ENCODE measurements around the gene ARHGEF18.
"Not testable (repeated sequence)": the region's sequence is repeated elsewhere in the genome, so short reads cannot be mapped to it uniquely, and the experiment has no call there.

Gene ARHGEF18

GRCh38 chr19:7366701-7367420 lies 18.1 kb downstream of the ARHGEF18 start:
- no peak overlapping the region for H3K4me2 ChIP-seq (ENCODE audit: low read length)
- no peak overlapping the region for H3K4me3 ChIP-seq (ENCODE audit: low read length)
- TF ChIP-seq, protein P1, sequence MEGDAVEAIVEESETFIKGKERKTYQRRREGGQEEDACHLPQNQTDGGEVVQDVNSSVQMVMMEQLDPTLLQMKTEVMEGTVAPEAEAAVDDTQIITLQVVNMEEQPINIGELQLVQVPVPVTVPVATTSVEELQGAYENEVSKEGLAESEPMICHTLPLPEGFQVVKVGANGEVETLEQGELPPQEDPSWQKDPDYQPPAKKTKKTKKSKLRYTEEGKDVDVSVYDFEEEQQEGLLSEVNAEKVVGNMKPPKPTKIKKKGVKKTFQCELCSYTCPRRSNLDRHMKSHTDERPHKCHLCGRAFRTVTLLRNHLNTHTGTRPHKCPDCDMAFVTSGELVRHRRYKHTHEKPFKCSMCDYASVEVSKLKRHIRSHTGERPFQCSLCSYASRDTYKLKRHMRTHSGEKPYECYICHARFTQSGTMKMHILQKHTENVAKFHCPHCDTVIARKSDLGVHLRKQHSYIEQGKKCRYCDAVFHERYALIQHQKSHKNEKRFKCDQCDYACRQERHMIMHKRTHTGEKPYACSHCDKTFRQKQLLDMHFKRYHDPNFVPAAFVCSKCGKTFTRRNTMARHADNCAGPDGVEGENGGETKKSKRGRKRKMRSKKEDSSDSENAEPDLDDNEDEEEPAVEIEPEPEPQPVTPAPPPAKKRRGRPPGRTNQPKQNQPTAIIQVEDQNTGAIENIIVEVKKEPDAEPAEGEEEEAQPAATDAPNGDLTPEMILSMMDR (IDR thresholded peaks at IDR 0.05; ENCODE audit: low read depth, low read length, poor library complexity, severe bottlenecking) = peak; percentile 57
- TF ChIP-seq EZH2phosphoT487 (IDR thresholded peaks at IDR 0.05; ENCODE audit: borderline replicate concordance, low read length) = no peak
- no peaks in the 10 kb centered on the region for H3K9me3 ChIP-seq (ENCODE audit: control insufficient read depth, insufficient read depth, low read length)
- H3K27me3 ChIP-seq (ENCODE audit: control insufficient read depth, low read length) = no peaks in the 10 kb centered on the region
- H3K27ac ChIP-seq (ENCODE audit: low read depth, low read length) = peak overlapping the region; percentile 21; the same call in 1 of the 2 replicates
- peaks cover 86% of the 10 kb centered on the region for H3K36me3 ChIP-seq (ENCODE audit: control insufficient read depth, low read length)
- H3K4me1 ChIP-seq (ENCODE audit: control insufficient read depth, low read length) = peaks cover 14% of the 10 kb centered on the region
- peaks cover 4% of the 10 kb centered on the region; the same call in 1 of the 2 replicates for H3F3A ChIP-seq (ENCODE audit: control insufficient read depth, insufficient read depth)
- H4K20me1 ChIP-seq (ENCODE audit: control insufficient read depth, insufficient read depth, low read depth, low read length) = peaks cover under 1% of the 10 kb centered on the region
- H3K9me2 ChIP-seq (replicated peaks; ENCODE audit: control insufficient read depth, low read length) = no peaks in the 10 kb centered on the region
- peaks cover 65% of the 10 kb centered on the region for H3K79me2 ChIP-seq (ENCODE audit: control insufficient read depth, low read length)

- Histone ChIP-seq H3K36me3 (ENCODE audit: control insufficient read depth, low read length) (peaks cover 84% of the 10 kb centered on the region), H3K79me2 (ENCODE audit: control insufficient read depth, low read length) (peaks cover 54% of the 10 kb centered on the region), H3K27ac (ENCODE audit: low read depth, low read length) (no peak overlapping the region), H3F3A (ENCODE audit: control insufficient read depth, insufficient read depth) (peaks cover 4% of the 10 kb centered on the region; the same call in 1 of the 2 replicates), H3K9me3 (ENCODE audit: control insufficient read depth, insufficient read depth, low read length) (no peaks in the 10 kb centered on the region), H3K9me2 (replicated peaks; ENCODE audit: control insufficient read depth, low read length) (no peaks in the 10 kb centered on the region), H3K4me3 (ENCODE audit: low read length) (no peak overlapping the region), H3K4me2 (ENCODE audit: low read length) (no peak overlapping the region), H3K4me1 (ENCODE audit: control insufficient read depth, low read length) (peaks cover 14% of the 10 kb centered on the region), H3K27me3 (ENCODE audit: control insufficient read depth, low read length) (no peaks in the 10 kb centered on the region), H4K20me1 (ENCODE audit: control insufficient read depth, insufficient read depth, low read depth, low read length) (peaks cover 4% of the 10 kb centered on the region)
- TF ChIP-seq, protein P1 (IDR thresholded peaks at IDR 0.05; ENCODE audit: low read depth, low read length, poor library complexity, severe bottlenecking) = no peak
- TF ChIP-seq EZH2phosphoT487 (IDR thresholded peaks at IDR 0.05; ENCODE audit: borderline replicate concordance, low read length) = no peak
Observed at GRCh38 chr19:7368456-7368855, 19.7 kb downstream of the ARHGEF18 start.

GRCh38 chr19:7368866-7369265 lies 20.1 kb downstream of the ARHGEF18 start:
- H3K27ac ChIP-seq (ENCODE audit: low read depth, low read length); H3K9me3 ChIP-seq (ENCODE audit: control insufficient read depth, insufficient read depth, low read length); H4K20me1 ChIP-seq (ENCODE audit: control insufficient read depth, insufficient read depth, low read depth, low read length); H3K9me2 ChIP-seq (replicated peaks; ENCODE audit: control insufficient read depth, low read length); H3K27me3 ChIP-seq (ENCODE audit: control insufficient read depth, low read length); H3K4me3 ChIP-seq (ENCODE audit: low read length); H3F3A ChIP-seq (ENCODE audit: control insufficient read depth, insufficient read depth); H3K4me2 ChIP-seq (ENCODE audit: low read length): not testable (repeated sequence)
- H3K36me3 ChIP-seq (ENCODE audit: control insufficient read depth, low read length) = peaks cover 83% of the 10 kb centered on the region
- peaks cover 50% of the 10 kb centered on the region for H3K79me2 ChIP-seq (ENCODE audit: control insufficient read depth, low read length)
- H3K4me1 ChIP-seq (ENCODE audit: control insufficient read depth, low read length) = peaks cover 14% of the 10 kb centered on the region

- Histone ChIP-seq H3F3A (ENCODE audit: control insufficient read depth, insufficient read depth) (no peaks in the 10 kb centered on the region), H3K4me1 (ENCODE audit: control insufficient read depth, low read length) (peaks cover 8% of the 10 kb centered on the region), H3K79me2 (ENCODE audit: control insufficient read depth, low read length) (peaks cover 33% of the 10 kb centered on the region), H3K27ac (ENCODE audit: low read depth, low read length) (no peak overlapping the region), H3K36me3 (ENCODE audit: control insufficient read depth, low read length) (peaks cover 80% of the 10 kb centered on the region), H3K27me3 (ENCODE audit: control insufficient read depth, low read length) (no peaks in the 10 kb centered on the region), H3K9me2 (replicated peaks; ENCODE audit: control insufficient read depth, low read length) (no peaks in the 10 kb centered on the region), H3K4me3 (ENCODE audit: low read length) (no peak overlapping the region), H4K20me1 (ENCODE audit: control insufficient read depth, insufficient read depth, low read depth, low read length) (peaks cover 4% of the 10 kb centered on the region), H3K4me2 (ENCODE audit: low read length) (no peak overlapping the region), H3K9me3 (ENCODE audit: control insufficient read depth, insufficient read depth, low read length) (no peaks in the 10 kb centered on the region)
- no peak for TF ChIP-seq EZH2phosphoT487 (IDR thresholded peaks at IDR 0.05; ENCODE audit: borderline replicate concordance, low read length)
- TF ChIP-seq, protein P1 (IDR thresholded peaks at IDR 0.05; ENCODE audit: low read depth, low read length, poor library complexity, severe bottlenecking) = no peak
Observed at GRCh38 chr19:7370546-7370945, 21.8 kb downstream of the ARHGEF18 start.
